Colonic mucosa (tissue), 4 donors: ENCODE results near the gene RPH3AL. TPM values are rescaled to one million over a fixed set of nuclear protein-coding genes. Genes with fewer than 3 reads are reported as not detected.
"Not testable (repeated sequence)": the region's sequence is repeated elsewhere in the genome, so short reads cannot be mapped to it uniquely, and the experiment has no call there.

Experiments
- DNase-seq: peaks from one replicate; pipeline ENCODE4 v3.0.0-alpha.2; 2020
- H3K27ac ChIP-seq: fragments of 200-600 bp; one replicate; pipeline ENCODE4 v1.8.0; 2021
- H3K27me3 ChIP-seq: fragments of 200-600 bp; one replicate; pipeline ENCODE4 v1.8.0; 2021
- H3K36me3 ChIP-seq: fragments of 200-600 bp; one replicate; pipeline ENCODE4 v1.8.0; 2021
- H3K4me1 ChIP-seq: fragments of 200-600 bp; one replicate; pipeline ENCODE4 v1.8.0; 2021; ENCODE audit warnings: mild to moderate bottlenecking
- H3K4me3 ChIP-seq: fragments of 200-600 bp; one replicate; pipeline ENCODE4 v1.8.0; 2021
- H3K9ac ChIP-seq, 2 donors: one replicate each; pipeline ENCODE4 v1.7.0; 2013; ENCODE audit warnings: control low read depth in 2 of 2, low read depth in 2 of 2, low read length in 2 of 2
- H3K9me3 ChIP-seq: fragments of 200-600 bp; one replicate; pipeline ENCODE4 v1.8.0; 2021
- CTCF ChIP-seq: fragments of 200-600 bp; IDR thresholded peaks from one replicate; pipeline ENCODE4 v1.8.0; 2022; ENCODE audit warnings: antibody characterized with exemption, mild to moderate bottlenecking
- intact Hi-C: fragments of 100-400 bp; cut with DNase I; formaldehyde crosslinking; loops from one replicate; pipeline ENCODE4 v1.14.1; 2022
- total RNA-seq, 2 donors: library from RNA; stranded (reverse); fragmentation: NEBNext Ultra II Directional in 1 of 2; extraction: Animal tissue kit (Norgen Biotek cat#: 25700) in 1 of 2; gene quantifications; one replicate each; pipeline ENCODE4 v1.2.1, GENCODE V29; 2021
- donor health status: healthy.
- donor health status: DM: no; HTN: no; CAD: no.
- donor health status: DM: no; HTN: no; CAD: no.

RPH3AL gene
- total RNA-seq, 2 donors from 2014 or later = 14.9 to 34.2 TPM

- peak; percentile 8 for DNase-seq
- intact Hi-C loops = no loop called here
- no peak for TF ChIP-seq CTCF
Observed at GRCh38 chr17:278055-278675, 74.4 kb downstream of the RPH3AL start.

GRCh38 chr17:274902-275301 is 77.7 kb downstream of the RPH3AL start:
- Histone ChIP-seq H3K9me3 (no peaks in the 10 kb centered on the region), H3K36me3 (no peaks in the 10 kb centered on the region), H3K4me3 (no peak overlapping the region), H3K9ac (no peak overlapping the region), H3K27me3 (no peaks in the 10 kb centered on the region), H3K27ac (no peak overlapping the region), H3K4me1 (no peaks in the 10 kb centered on the region)
- DNase-seq = no peak
- intact Hi-C loops = no loop called here
- no peak for TF ChIP-seq CTCF

More at GRCh38 chr17:278055-278675, 74.4 kb downstream of the RPH3AL start:
- H3K36me3 ChIP-seq = no peaks in the 10 kb centered on the region
- H3K27ac ChIP-seq = no peak overlapping the region
- no peak overlapping the region for H3K9ac ChIP-seq
- no peaks in the 10 kb centered on the region for H3K27me3 ChIP-seq
- no peaks in the 10 kb centered on the region for H3K9me3 ChIP-seq
- no peak overlapping the region for H3K4me3 ChIP-seq
- no peaks in the 10 kb centered on the region for H3K4me1 ChIP-seq

GRCh38 chr17:273981-274832 is 78.4 kb downstream of the RPH3AL start:
- Histone ChIP-seq H3K9ac (no peak overlapping the region), H3K27me3 (no peaks in the 10 kb centered on the region), H3K27ac (no peak overlapping the region), H3K4me1 (no peaks in the 10 kb centered on the region), H3K9me3 (no peaks in the 10 kb centered on the region), H3K4me3 (no peak overlapping the region), H3K36me3 (no peaks in the 10 kb centered on the region)
- no peak for TF ChIP-seq CTCF
- peak; percentile 12 for DNase-seq
- intact Hi-C loops = no loop called here

- H3K9me3 ChIP-seq, H3K4me1 ChIP-seq, H3K4me3 ChIP-seq, H3K27ac ChIP-seq, H3K9ac ChIP-seq, intact Hi-C loops, H3K27me3 ChIP-seq, H3K36me3 ChIP-seq: not testable (repeated sequence)
- peak; percentile 62 for DNase-seq
Observed at GRCh38 chr17:272856-273255, 79.8 kb downstream of the RPH3AL start.

- H3K27me3 ChIP-seq, H3K27ac ChIP-seq, H3K9me3 ChIP-seq, DNase-seq, H3K9ac ChIP-seq, intact Hi-C loops, H3K36me3 ChIP-seq, H3K4me1 ChIP-seq, H3K4me3 ChIP-seq: not testable (repeated sequence)
Observed at GRCh38 chr17:271928-272623, 80.5 kb downstream of the RPH3AL start.

GRCh38 chr17:269616-270514 is 82.7 kb downstream of the RPH3AL start:
- intact Hi-C loops = no loop called here
- no peak for DNase-seq

More at GRCh38 chr17:269616-270514, 82.7 kb downstream of the RPH3AL start:
- Histone ChIP-seq H3K36me3 (no peaks in the 10 kb centered on the region), H3K4me3 (no peak overlapping the region), H3K9ac (no peak overlapping the region), H3K27me3 (no peaks in the 10 kb centered on the region), H3K9me3 (no peaks in the 10 kb centered on the region), H3K4me1 (no peaks in the 10 kb centered on the region), H3K27ac (no peak overlapping the region)
- TF ChIP-seq CTCF = no peak
